B cell (primary cell): ENCODE measurements around the gene MAD2L1.

Source experiments
- CTCF ChIP-seq: fragments of 200-600 bp; IDR thresholded peaks from one replicate; pipeline ENCODE4 v1.8.0; 2022; ENCODE audit warnings: antibody characterized with exemption, mild to moderate bottlenecking
- EZH2 ChIP-seq: IDR thresholded peaks from 2 replicates; pipeline ENCODE4 v1.6.1; 2012; ENCODE audit warnings: borderline replicate concordance, low read depth, mild to moderate bottlenecking, moderate library complexity, low read length; ENCODE audit not compliant: insufficient read depth, poor library complexity, severe bottlenecking

GRCh38 chr4:120082251-120082650 lies 15.6 kb upstream of the MAD2L1 start:
- no peak for TF ChIP-seq CTCF
- TF ChIP-seq EZH2: no peak
